Measurements from ENCODE around the gene RAPGEFL1.
"Not testable (repeated sequence)": the region's sequence is repeated elsewhere in the genome, so short reads cannot be mapped to it uniquely, and the experiment has no call there.

The RAPGEFL1 gene

DNA sequence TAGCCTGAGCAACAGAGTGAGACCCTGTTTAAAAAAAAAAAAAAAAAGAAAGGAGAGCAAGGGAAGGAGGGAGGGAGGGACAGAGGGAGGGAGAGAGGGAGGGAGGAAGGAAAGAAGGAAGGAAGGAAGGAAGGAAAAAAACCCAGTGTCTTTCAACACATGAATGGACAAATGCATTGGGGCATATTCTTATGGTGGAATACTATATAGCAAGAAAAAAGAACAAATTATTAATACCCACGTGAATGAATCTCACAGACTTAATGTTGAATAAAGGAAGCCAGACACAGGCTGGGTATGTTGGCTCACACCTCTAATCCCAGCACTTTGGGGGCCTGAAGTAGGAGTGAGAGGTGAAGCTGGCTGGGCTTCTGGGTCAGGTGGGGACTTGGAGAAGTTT lies 20.3 kb downstream of the RAPGEFL1 start:
- no peak for DNase-seq (ENCODE audit: extremely low spot score)
- no peak for TF ChIP-seq BHLHE40 (IDR thresholded peaks at IDR 0.05; ENCODE audit: borderline replicate concordance)
- no peak for TF ChIP-seq FOXA1 (IDR thresholded peaks at IDR 0.05)
- TF ChIP-seq HDGF (IDR thresholded peaks at IDR 0.05; ENCODE audit: borderline replicate concordance) = no peak
- TF ChIP-seq SUZ12 (IDR thresholded peaks at IDR 0.05) = no peak
- TF ChIP-seq NFRKB (IDR thresholded peaks at IDR 0.05) = no peak
- TF ChIP-seq FOXM1 (IDR thresholded peaks at IDR 0.05; ENCODE audit: borderline replicate concordance) = no peak
- TF ChIP-seq ELF4 (IDR thresholded peaks at IDR 0.05) = no peak
- no peak for TF ChIP-seq TARDBP (IDR thresholded peaks at IDR 0.05)
- TF ChIP-seq CTBP1 (IDR thresholded peaks at IDR 0.05; ENCODE audit: borderline replicate concordance) = no peak
- TF ChIP-seq FOXK2 (IDR thresholded peaks at IDR 0.05) = no peak
- no peak for TF ChIP-seq ZNF384 (IDR thresholded peaks at IDR 0.05)
- TF ChIP-seq, protein P1, sequence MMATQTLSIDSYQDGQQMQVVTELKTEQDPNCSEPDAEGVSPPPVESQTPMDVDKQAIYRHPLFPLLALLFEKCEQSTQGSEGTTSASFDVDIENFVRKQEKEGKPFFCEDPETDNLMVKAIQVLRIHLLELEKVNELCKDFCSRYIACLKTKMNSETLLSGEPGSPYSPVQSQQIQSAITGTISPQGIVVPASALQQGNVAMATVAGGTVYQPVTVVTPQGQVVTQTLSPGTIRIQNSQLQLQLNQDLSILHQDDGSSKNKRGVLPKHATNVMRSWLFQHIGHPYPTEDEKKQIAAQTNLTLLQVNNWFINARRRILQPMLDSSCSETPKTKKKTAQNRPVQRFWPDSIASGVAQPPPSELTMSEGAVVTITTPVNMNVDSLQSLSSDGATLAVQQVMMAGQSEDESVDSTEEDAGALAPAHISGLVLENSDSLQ (IDR thresholded peaks at IDR 0.05) = no peak
- no peak for TF ChIP-seq LEF1 (IDR thresholded peaks at IDR 0.05; ENCODE audit: borderline replicate concordance)
- TF ChIP-seq SP1 (IDR thresholded peaks at IDR 0.05) = no peak
- POLR2A ChIA-PET = interaction anchor here (1.5 kb wide), 1 partner anchor 90 kb away, joined by 5 read pairs; the partner anchor contains the start of gene CDC6
- CTCF ChIA-PET = no interaction called here

DNA sequence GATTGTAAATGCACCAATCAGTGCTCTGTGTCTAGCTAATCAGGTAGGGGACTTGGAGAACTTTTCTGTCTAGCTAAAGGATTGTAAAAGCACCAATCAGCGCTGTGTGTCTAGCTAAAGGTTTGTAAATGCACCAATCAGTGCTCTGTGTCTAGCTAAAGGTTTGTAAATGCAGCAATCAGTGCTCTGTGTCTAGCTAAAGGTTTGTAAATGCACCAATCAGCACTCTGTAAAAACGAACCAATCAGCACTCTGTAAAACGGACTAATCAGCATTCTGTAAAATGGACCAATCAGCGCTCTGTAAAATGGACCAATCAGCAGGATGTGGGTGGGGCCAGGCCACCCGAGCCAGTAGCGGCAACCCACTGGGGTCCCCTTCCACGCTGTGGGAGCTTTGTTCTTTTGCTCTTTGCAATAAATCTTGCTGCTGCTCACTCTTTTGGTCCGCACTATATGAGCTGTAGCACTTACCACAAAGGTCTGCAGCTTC lies 20.7 kb downstream of the RAPGEFL1 start:
- not testable (repeated sequence) for DNase-seq (ENCODE audit: extremely low spot score)
- ChIA-PET POLR2A (interaction anchor here (0.7 to 1.5 kb wide), 2 partner anchors 58 to 90 kb away, joined by 5 read pairs; partner anchors contain the start of genes CASC3 and CDC6), CTCF (interaction anchor here (0.8 kb wide), 1 partner anchor 183 kb away, joined by 3 read pairs; the partner anchor contains the start of gene CSF3)

DNA sequence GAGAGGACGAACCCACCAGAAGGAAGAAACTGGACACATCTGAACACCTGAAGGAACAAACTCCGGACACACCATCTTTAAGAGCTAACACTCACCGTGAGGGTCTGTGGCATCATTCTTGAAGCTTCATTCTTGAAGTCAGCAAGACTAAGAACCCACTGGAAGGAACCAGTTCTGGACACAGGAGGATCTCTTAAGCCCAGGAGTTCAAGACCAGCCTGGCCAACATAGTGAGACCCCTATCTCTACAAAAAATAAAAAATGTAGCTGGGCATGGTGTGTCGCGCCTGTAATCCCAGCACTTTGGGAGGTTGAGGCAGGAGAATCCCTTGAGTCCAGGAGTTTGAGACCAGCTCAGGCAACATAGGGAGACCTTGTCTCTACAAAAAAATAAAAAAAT lies 21.3 kb downstream of the RAPGEFL1 start:
- POLR2A ChIA-PET = interaction anchor here (0.6 to 1.5 kb wide), 3 partner anchors 58 to 172 kb away, joined by 3 to 5 read pairs (median 5); partner anchors contain the start of genes CASC3 and CDC6
- DNase-seq (ENCODE audit: extremely low spot score) = no peak
- CTCF ChIA-PET = interaction anchor here (0.8 to 1.5 kb wide), 2 partner anchors 92 to 183 kb away, joined by 3 to 6 read pairs; partner anchors contain the start of gene CSF3

DNA sequence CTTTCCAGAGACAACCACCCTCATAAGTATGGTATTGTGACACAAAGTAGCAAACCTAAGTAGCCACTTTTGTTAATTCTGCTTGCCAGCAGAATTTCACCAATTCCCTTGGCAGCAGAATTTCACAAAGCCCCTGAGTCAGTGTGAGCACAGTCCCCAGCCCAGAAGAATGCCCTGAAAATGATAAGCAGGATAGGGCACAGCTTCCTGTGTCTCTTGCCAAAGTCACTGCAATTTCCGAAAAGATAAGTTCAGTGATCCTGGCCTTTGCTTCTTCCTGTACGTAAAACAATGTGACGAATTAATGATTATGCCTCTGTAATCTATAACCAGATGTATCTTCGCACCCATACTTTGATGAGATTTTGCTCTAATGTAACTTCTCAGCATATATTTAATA lies 25.9 kb downstream of the RAPGEFL1 start:
- POLR2A ChIA-PET = interaction anchor here (0.9 to 1.2 kb wide), 2 partner anchors 16 to 63 kb away, joined by 3 to 6 read pairs; partner anchors contain the start of genes CASC3 and WIPF2
- TF ChIP-seq ZNF384 (IDR thresholded peaks at IDR 0.05) = no peak
- no peak for TF ChIP-seq SP1 (IDR thresholded peaks at IDR 0.05)
- TF ChIP-seq HDGF (IDR thresholded peaks at IDR 0.05; ENCODE audit: borderline replicate concordance) = no peak
- no peak for TF ChIP-seq FOXK2 (IDR thresholded peaks at IDR 0.05)
- TF ChIP-seq BHLHE40 (IDR thresholded peaks at IDR 0.05; ENCODE audit: borderline replicate concordance) = no peak
- TF ChIP-seq ELF4 (IDR thresholded peaks at IDR 0.05) = no peak
- TF ChIP-seq ARNT (IDR thresholded peaks at IDR 0.05) = no peak
- TF ChIP-seq, protein P1 (IDR thresholded peaks at IDR 0.05) = no peak
- TF ChIP-seq SUZ12 (IDR thresholded peaks at IDR 0.05) = no peak
- TF ChIP-seq FOXA1 (IDR thresholded peaks at IDR 0.05) = no peak
- no peak for TF ChIP-seq TARDBP (IDR thresholded peaks at IDR 0.05)
- no peak for TF ChIP-seq NFRKB (IDR thresholded peaks at IDR 0.05)
- TF ChIP-seq L3MBTL2 (conservative IDR thresholded peaks at IDR 0.05) = no peak
- no peak for TF ChIP-seq CTBP1 (IDR thresholded peaks at IDR 0.05; ENCODE audit: borderline replicate concordance)
- no peak for TF ChIP-seq FOXM1 (IDR thresholded peaks at IDR 0.05; ENCODE audit: borderline replicate concordance)
- TF ChIP-seq LEF1 (IDR thresholded peaks at IDR 0.05; ENCODE audit: borderline replicate concordance) = no peak
- CTCF ChIA-PET = interaction anchor here (0.6 to 1.2 kb wide), 2 partner anchors 68 to 106 kb away, joined by 3 to 5 read pairs; no protein-coding TSS in a partner anchor
- no peak for DNase-seq (ENCODE audit: extremely low spot score)

More for the DNA sequence above, 21.3 kb downstream of the RAPGEFL1 start:
- TF ChIP-seq ELF4 (IDR thresholded peaks at IDR 0.05) (no peak), FOXK2 (IDR thresholded peaks at IDR 0.05) (no peak), SUZ12 (IDR thresholded peaks at IDR 0.05) (no peak), ARNT (IDR thresholded peaks at IDR 0.05) (no peak), FOXA1 (IDR thresholded peaks at IDR 0.05) (no peak), FOXM1 (IDR thresholded peaks at IDR 0.05; ENCODE audit: borderline replicate concordance) (no peak), TARDBP (IDR thresholded peaks at IDR 0.05) (no peak), ZNF384 (IDR thresholded peaks at IDR 0.05) (no peak), L3MBTL2 (conservative IDR thresholded peaks at IDR 0.05) (no peak), SP1 (IDR thresholded peaks at IDR 0.05) (no peak), NFRKB (IDR thresholded peaks at IDR 0.05) (no peak), BHLHE40 (IDR thresholded peaks at IDR 0.05; ENCODE audit: borderline replicate concordance) (no peak), HDGF (IDR thresholded peaks at IDR 0.05; ENCODE audit: borderline replicate concordance) (no peak), CTBP1 (IDR thresholded peaks at IDR 0.05; ENCODE audit: borderline replicate concordance) (no peak), LEF1 (IDR thresholded peaks at IDR 0.05; ENCODE audit: borderline replicate concordance) (no peak)
- TF ChIP-seq, protein P1 (IDR thresholded peaks at IDR 0.05) = no peak

DNA sequence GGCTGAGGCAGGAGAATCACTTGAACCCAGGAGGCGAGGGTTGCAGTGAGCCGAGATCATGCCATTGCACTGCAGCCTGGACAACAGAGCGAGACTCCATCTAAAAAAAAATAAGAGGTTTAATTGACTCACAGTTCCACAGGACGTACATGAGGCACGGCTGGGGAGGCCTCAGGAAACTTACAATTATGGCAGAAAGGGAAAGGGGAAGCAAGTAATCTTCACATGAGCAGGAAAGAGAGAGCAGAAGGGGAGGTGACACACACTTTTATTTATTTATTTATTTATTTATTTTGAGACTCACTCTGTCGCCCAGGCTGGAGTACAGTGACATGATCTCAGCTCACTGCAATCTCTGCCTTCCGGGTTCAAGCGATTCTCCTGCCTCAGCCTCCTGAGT lies 28.9 kb downstream of the RAPGEFL1 start:
- CTCF ChIA-PET; DNase-seq (ENCODE audit: extremely low spot score); POLR2A ChIA-PET: not testable (repeated sequence)

DNA sequence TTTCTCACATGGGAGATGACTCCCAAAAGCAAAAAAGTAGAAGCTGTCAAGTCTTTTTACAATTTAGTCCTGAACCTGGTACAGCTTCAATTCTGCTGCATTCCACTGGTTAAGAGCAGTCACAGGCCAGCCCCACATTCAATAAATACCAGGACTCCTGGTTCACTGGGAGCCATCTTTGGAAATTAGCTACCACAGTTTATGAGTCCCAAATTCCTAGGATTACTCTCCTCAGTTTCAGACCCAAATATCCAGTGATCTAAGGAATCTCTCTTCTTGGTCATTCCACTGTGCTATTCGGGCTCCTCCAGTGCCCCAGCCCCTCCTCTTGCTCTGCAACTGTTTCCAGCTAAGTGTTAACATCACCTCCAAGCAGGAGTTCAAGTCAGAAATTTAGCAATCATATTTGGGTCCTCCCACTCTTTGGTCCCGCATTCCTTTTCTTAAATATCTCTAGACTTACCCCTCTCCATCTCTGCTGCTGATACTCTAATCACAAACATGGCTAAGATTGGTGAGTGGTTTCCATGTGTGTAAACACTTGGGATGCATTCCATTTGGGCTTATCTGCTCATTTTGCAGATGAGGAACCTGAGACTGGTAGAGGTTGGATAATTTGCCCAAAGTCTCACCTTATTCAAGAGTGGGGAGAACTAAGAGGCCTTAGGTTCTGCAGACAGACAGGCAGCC lies 32.3 kb downstream of the RAPGEFL1 start:
- POLR2A ChIA-PET = interaction anchor here (1.6 kb wide), 1 partner anchor 10 kb away, joined by 18 read pairs; the partner anchor contains the start of gene WIPF2
- CTCF ChIA-PET = interaction anchor here (0.6 to 0.7 kb wide), 2 partner anchors 75 to 307 kb away, joined by 3 read pairs; no protein-coding TSS in a partner anchor
- DNase-seq (ENCODE audit: extremely low spot score) = no peak
- TF ChIP-seq TARDBP (IDR thresholded peaks at IDR 0.05) (no peak), SP1 (IDR thresholded peaks at IDR 0.05) (no peak), ELF4 (IDR thresholded peaks at IDR 0.05) (no peak)

DNA sequence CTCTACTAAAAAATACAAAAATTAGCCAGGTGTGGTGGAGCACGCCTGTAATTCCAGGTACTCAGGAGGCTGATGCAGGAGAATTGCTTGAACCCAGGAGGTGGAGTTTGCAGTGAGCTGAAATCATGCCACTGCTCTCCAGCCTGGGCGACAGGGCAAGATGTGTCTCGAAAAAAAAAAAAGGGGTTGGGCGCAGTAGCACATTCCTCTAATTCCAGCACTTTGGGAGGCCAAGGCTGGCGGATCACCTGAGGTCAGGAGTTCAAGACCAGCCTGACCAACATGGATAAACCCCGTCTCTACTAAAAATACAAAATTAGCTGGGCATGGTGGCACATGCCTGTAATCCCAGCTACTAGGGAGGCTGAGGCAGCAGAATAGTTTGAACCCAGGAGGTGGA lies 36.6 kb downstream of the RAPGEFL1 start:
- CTCF ChIA-PET; POLR2A ChIA-PET; DNase-seq (ENCODE audit: extremely low spot score): not testable (repeated sequence)

All from HEK293T (cell line).